Brain pericyte (primary cell): Measurements from ENCODE around the gene TIMM50.
"Not testable (repeated sequence)": the region's sequence is repeated elsewhere in the genome, so short reads cannot be mapped to it uniquely, and the experiment has no call there.

Source experiments
- DNase-seq: peaks from one replicate; pipeline ENCODE4 v3.0.0-alpha.2; 2012; ENCODE audit warnings: low read depth, low spot score

The TIMM50 gene

DNA sequence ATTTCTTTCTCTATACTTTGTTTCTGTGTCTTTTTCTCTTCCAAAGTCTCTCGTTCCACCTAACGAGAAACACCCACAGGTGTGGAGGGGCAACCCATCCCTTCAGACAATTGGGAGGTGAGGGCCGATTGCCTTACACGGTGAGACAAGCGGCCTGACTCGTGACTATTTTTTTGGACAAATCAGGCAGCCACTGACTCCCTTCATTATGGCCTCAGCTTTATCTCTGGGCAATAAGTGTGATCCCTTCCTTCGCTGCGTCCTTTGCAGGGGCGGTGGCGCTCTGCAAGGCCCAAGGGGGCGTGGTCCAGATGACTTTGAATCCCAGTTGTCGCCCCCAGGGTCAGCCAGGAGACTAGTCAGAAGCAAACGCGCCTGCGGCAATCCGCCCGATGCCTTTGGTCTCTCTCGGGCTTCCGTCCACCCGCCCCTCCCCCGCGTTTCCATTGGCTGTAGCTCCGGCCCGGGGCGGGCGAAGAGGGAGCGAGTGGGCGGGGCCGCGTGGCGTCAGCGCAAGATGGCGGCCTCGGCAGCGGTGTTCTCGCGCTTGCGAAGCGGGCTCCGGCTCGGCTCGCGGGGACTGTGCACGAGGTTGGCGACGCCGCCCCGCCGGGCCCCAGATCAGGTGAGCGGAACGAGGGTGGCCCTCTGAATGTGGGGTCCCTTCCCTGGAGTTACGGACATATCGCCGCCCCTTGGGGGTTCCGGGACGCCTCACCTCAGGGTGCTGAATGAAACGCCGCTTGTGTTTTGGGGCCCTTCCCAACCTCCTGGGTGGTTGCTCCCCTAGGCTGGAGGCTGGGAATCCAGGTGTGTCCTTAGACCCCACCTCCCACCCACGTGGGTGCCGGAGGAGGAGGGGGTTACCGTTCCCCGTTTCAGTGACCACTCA is at the start of gene TIMM50:
Gene TIMM50, plus strand, starts transcription at position 502 of the 892 bp plus-strand sequence. Its CDS starts 16 bp downstream, at position 518.
- peak; percentile 66 for DNase-seq

- DNase-seq, result no peak
Observed at GRCh38 chr19:39432677-39433025, 48.0 kb upstream of the TIMM50 start.

DNA sequence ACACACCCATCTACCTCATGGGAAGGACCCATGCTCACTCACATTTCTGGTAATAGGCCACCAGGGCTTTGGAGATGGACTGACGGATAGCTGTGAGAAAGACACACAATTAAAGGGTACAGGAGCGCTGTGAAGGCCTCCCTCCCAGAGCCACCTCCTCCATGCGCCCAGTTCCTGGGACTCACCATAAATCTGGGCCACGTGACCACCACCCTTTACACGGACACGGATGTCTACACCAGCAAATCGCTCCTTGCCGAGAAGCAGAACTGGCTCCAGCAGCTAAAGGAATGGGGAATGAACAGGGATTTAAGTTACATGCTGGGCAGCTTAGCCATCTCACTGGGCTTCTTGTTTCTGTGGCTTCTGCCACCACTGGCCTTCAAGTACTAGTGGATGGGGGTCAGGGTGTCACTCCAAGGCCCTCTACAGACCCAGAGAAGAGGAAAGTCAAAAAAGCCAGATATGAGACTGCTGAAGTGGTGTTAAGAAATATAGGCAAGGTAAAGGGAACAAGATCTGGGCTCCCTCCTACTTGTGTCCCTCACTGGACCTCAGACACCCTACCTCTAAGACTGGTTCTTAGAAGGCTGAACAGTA is 47.1 kb upstream of the TIMM50 start:
- no peak for DNase-seq

DNA sequence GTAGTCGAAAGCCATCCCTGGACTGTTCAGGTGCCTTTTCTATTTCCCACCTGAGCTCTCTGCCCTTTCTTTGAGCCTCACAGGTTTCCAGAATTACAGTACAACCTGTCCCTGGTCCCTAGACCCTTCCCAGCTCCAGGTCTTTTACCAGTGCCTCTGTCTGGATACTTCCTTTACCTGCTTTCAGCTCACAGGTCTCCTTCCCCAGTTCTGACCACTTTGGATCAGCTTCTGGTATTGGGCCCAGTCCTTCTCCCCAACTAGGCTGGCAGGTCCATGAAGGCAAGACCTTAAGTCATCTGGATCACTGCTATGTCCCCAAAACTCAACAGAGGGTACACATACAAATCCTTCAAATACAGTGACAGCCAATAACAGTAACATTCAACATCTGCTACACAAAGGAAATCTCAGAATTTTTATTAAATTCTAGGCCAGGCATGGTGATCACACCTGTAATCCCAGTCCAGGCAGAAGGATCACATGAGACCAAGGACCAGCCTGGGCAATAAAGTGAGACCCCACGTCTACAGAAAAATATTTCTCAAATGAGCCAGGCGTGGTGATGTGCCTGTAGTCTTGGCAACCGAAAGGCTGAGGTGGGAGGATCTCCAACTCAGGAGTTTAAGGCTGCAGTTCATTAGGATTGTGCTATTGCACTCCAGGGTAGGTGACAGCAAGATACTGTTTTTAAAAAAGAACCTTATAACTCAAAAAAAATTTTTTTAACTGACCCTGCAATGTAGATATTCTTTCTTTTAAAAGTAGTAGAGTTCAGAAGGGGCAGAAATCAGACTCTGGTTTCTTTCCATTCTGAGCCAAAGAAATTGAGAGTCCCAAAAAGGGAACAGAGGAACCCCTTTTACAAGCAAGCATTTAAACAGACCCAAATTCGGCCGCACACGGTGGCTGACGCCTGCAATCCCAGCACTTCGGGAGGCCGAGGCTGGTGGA is 46.2 kb upstream of the TIMM50 start:
- no peak for DNase-seq

- DNase-seq, result peak; percentile 92
Observed at GRCh38 chr19:39435499-39436349, 44.9 kb upstream of the TIMM50 start, which contains the start of gene RPS16. Gene RPS16 (minus strand): TSS chr19:39435949. CDS start chr19:39435895, 54 bp downstream.

DNA sequence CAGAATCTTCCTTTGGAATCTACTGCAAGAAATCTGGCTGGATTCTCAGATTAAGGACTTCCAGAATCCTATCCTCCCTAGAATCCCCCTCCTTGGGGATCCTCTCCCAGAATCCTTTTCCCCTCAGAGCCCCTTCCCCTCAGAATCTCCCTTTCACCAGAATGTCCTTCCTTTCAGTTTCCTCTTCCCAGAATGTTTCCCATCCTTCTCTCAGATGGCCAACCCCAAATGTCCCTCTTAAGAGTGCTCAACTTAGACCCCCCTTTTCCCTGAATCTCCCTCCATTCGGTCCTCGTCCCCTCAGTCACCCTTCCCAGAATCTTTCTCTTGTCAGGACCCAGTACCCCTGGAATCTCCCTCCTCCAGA is 44.3 kb upstream of the TIMM50 start:
- no peak for DNase-seq

DNA sequence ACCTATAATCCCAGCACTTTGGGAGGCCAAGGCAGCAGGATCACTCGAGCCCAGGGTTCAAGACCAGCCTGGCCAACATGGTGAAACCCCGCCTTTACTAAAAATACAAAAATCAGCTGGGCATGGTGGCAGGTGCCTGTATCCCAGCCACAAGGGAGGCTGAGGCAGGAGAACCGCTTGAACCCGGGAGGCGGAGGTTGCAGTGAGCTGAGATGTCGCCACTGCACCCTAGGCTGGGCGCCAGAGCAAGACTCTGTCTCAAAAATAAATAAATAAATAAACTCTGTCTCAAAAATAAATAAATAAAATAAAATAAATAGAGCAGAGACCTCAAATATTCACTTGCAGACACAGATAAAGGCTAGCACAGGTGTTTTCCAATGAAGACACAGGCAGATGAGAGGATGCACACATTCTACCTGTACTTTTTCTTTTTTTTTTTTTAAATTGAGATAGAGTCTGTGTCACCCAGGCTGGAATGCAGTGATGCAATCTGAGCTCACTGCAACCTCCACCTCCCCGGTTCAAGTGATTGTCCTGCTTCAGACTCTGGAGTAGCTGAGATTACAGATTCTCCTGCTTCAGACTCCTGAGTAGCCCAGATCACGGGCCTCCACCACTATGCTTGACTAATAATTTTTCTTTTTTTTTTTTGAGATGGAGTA is 42.2 kb upstream of the TIMM50 start:
- DNase-seq, result no peak

DNA sequence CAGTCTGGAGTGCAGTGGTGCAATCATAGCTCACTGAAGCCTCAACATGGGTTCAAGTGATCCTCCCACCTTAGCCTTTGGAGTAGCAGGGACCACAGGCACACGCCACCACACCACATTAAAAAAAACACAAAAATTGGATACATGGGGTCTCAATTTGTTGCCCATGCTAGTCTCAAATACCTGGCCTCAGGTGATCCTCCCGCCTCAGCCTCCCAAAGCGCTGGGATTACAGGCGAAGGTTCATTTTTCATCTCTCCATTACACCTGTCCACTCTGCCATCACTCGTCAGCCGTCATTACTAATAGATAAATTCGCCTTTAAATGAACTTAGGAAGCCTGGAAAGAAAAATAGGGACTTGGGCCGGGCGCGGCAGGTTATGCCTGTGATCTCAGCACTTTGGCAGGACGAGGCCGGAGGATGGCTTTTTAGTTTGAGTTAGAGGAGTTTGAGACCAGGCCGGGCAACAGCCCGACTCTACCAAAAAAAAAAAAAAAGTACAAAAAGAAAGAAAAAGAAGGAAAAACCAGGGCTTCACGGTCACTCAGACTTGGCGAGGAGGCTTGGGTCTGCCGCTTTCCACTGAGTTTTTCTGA is 35.9 kb upstream of the TIMM50 start:
- no peak for DNase-seq

- peak; percentile 94 for DNase-seq
Observed at GRCh38 chr19:39445196-39446111, 35.2 kb upstream of the TIMM50 start, which contains the start of gene SUPT5H. Gene SUPT5H (plus strand): TSS chr19:39445582. CDS start chr19:39445891, 309 bp downstream.

- no peak for DNase-seq
Observed at GRCh38 chr19:39446365-39447084, 34.1 kb upstream of the TIMM50 start.

GRCh38 chr19:39448271-39448670 is 32.4 kb upstream of the TIMM50 start:
- no peak for DNase-seq

DNA sequence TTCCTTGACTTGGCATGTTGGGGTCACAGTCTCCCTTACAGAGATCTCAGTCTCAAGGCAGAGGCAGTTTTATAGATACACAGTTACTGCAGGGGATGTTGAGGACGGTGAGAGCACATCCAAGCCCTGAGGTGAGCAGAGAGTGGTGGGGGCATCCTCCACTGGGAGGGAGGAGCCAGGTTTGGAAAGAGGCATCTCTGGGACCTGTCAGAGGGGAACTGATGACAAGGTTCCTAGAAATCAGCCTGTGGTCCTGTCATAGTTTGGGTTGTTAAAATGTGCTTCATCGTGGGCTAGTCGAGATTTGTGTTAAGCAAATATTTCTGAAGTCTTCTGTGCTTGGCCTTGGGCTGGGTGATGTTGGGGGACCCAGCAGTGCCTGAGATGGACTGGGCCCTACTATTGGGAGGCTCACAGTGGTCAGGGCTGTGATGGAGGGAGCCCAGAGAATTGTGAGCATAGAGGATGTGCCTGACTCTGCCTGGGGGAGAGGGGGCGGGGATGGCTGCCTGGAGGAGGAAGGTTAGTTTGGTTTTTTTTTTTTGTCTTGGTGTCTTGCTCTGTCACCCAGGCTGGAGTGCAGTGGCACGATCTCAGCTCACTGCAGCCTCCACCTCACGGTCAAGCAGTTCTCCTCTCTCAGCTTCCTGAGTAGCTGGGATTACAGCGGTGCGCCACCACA is 31.4 kb upstream of the TIMM50 start:
- DNase-seq, result no peak

- DNase-seq, result not testable (repeated sequence)
Observed at GRCh38 chr19:39451257-39451656, 29.4 kb upstream of the TIMM50 start.

DNA sequence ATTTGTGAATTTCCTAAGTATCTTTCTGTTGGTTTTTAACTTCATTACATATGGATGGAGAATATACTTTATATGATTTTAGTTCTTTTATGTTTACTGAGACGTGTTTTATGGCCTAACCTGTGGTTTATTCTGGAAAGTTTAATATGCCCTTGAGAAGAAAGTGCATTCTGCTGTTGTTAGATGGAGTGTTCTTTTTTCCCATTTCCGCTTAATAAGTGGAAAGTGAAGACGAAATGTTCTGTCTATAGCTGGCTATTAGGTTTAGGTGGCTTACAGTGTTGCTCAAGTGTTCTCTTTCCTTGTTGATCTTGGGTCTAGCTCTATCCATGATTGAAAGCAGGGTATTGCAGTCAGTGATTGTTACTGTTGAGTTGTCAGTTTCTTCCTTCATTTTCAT is 17.2 kb upstream of the TIMM50 start:
- DNase-seq, result no peak

DNA sequence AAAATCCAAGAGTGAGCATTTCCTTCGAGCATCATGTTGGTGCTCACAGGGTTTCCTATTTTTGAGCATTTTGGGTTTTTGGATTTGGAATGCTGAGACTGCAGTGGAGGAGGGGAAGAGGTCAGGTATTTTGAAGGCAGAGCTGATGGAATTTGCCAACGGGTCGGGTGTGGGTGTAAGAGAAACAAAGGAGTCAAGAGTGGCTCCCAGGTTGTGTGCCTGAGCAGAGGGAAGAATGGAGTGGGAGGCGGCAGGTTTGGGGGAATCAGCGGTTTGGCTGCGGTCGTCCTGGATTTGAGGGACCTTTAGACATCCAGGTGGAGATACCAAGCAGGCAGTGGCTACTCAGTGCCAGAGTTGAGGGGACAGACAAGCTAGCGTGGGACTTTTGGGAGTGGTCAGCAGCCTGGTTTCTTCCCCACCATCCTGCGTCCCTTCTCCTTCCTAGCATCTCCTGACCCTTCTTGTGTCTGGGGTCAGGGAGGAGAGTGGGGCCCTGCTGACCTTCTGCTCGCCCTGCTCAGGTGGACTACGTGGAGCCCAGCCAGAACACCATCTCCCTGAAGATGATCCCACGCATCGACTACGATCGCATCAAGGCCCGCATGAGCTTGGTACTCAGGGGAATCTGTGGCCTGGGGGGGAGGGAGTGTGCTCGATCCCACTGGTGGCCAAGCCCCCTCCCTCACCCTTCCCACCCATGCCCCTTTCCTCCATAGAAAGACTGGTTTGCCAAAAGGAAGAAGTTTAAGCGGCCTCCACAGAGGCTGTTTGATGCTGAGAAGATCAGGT is 14.5 kb upstream of the TIMM50 start:
- DNase-seq, result no peak

DNA sequence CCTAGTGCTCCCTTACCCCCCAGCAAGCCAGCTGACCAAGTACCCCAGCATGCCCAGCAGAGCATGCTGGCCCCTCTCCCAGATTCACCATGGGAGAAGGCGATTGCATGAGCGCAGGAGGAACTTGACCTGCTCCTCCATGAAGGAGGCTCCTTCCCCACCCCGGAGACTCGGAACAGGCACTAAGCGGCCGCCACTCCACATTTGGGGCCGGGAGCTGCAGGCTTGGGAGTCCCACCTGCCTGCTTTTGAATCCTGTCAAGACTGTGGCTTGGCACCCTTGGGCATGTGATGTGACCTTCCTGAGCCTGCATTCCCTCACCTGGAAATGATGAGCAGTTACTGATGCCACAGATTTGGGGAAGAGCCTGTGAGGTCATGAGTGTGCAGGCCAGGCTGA is 12.7 kb upstream of the TIMM50 start:
- DNase-seq, result no peak

DNA sequence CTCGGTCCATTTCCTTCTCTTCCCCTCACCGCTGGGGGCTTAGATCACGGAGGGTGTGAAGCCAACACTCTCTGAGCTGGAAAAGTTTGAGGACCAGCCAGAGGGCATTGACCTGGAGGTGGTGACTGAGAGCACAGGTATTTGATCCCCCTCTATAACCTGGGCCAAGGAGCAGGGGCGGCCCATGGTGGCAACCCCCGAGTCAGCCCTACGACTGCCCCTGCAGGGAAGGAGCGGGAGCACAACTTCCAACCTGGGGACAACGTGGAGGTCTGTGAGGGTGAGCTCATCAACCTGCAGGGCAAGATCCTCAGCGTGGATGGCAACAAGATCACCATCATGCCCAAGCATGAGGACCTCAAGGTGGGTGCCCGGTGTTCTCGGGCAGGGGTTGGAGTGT is 11.6 kb upstream of the TIMM50 start:
- DNase-seq, result no peak
